GM18861 (cell line): ENCODE results near the gene FAM110A.
"Not testable (repeated sequence)": the region's sequence is repeated elsewhere in the genome, so short reads cannot be mapped to it uniquely, and the experiment has no call there.

Source experiments
- ATAC-seq: cut with Tn5 transposase; IDR thresholded peaks from one replicate; pipeline ENCODE4 v1.9.1; 2021; ENCODE audit not compliant: unreplicated experiment

FAM110A gene

GRCh38 chr20:833450-834150 is at the start of gene FAM110A:
Gene FAM110A, plus strand, starts transcription at chr20:833715. Its CDS starts 11,090 bp downstream, at chr20:844805.
- ATAC-seq: peak; percentile 95

- ATAC-seq: no peak
These were observed 45.7 kb upstream of the FAM110A start for GRCh38 chr20:787825-788224.

GRCh38 chr20:791056-791455 is 42.5 kb upstream of the FAM110A start:
- ATAC-seq: no peak

- ATAC-seq: no peak
These were observed 41.3 kb upstream of the FAM110A start for GRCh38 chr20:792248-792647.

GRCh38 chr20:796921-797320 is 36.6 kb upstream of the FAM110A start:
- no peak for ATAC-seq

GRCh38 chr20:798746-799145 is 34.8 kb upstream of the FAM110A start:
- ATAC-seq: not testable (repeated sequence)

- not testable (repeated sequence) for ATAC-seq
These were observed 33.5 kb upstream of the FAM110A start for GRCh38 chr20:800026-800425.

- ATAC-seq: no peak
These were observed 31.8 kb upstream of the FAM110A start for GRCh38 chr20:801678-802077.

GRCh38 chr20:805713-806112 is 27.8 kb upstream of the FAM110A start:
- no peak for ATAC-seq

- ATAC-seq: not testable (repeated sequence)
These were observed 21.6 kb upstream of the FAM110A start for GRCh38 chr20:811776-812434.

- ATAC-seq: not testable (repeated sequence)
These were observed 21.1 kb upstream of the FAM110A start for GRCh38 chr20:812435-812814.

GRCh38 chr20:813390-813789 is 20.1 kb upstream of the FAM110A start:
- ATAC-seq: no peak

- ATAC-seq: no peak
These were observed 18.3 kb upstream of the FAM110A start for GRCh38 chr20:815226-815625.

GRCh38 chr20:815914-816606 is 17.5 kb upstream of the FAM110A start:
- no peak for ATAC-seq

- no peak for ATAC-seq
These were observed 15.4 kb upstream of the FAM110A start for GRCh38 chr20:818001-818664.

- ATAC-seq: no peak
These were observed 13.7 kb upstream of the FAM110A start for GRCh38 chr20:819680-820322.

- ATAC-seq: no peak
These were observed 13.1 kb upstream of the FAM110A start for GRCh38 chr20:820323-820953.

- ATAC-seq: no peak
These were observed 12.3 kb upstream of the FAM110A start for GRCh38 chr20:821046-821730.

GRCh38 chr20:821731-822065 is 11.8 kb upstream of the FAM110A start:
- ATAC-seq: no peak
